Left ventricle myocardium superior (tissue), 1 donor: Measurements from ENCODE around the gene PFKP. TPM values are rescaled to one million over a fixed set of nuclear protein-coding genes. Genes with fewer than 3 reads are reported as not detected.
"Not testable (repeated sequence)": the region's sequence is repeated elsewhere in the genome, so short reads cannot be mapped to it uniquely, and the experiment has no call there.

Experiments
- ATAC-seq: fragments of 200-7000 bp; cut with Tn5 transposase; one replicate; pipeline ENCODE4 v1.9.1; 2020; ENCODE audit warnings: mild to moderate bottlenecking, moderate library complexity
- DNase-seq: peaks from one replicate; pipeline ENCODE4 v3.0.0-alpha.2; 2020
- intact Hi-C: fragments of 100-400 bp; cut with micrococcal nuclease; formaldehyde crosslinking; loops from one replicate; pipeline ENCODE4 v1.11.0; 2022
- total RNA-seq: library from RNA; stranded (reverse); fragmentation: NEBNext Ultra II Directional; extraction: Animal tissue kit (Norgen Biotek cat#: 25700); gene quantifications from one replicate; pipeline ENCODE4 v1.2.1, GENCODE V29; 2021
- donor health status: DM: no; HTN: yes; CAD: no; lungs with severe emphysema.

The PFKP gene
- total RNA-seq, 1 donor from 2014 or later, result 178 TPM

- peak; percentile 73 for ATAC-seq
- DNase-seq, result peak; percentile 73
- intact Hi-C loops, result no loop called here
Observed at GRCh38 chr10:3090914-3091787, 23.8 kb downstream of the PFKP start.

- intact Hi-C loops, result no loop called here
- ATAC-seq, result no peak
- DNase-seq, result no peak
Observed at GRCh38 chr10:3091921-3092320, 24.6 kb downstream of the PFKP start.

GRCh38 chr10:3093996-3094395 lies 26.6 kb downstream of the PFKP start:
- intact Hi-C loops, result no loop called here
- no peak for ATAC-seq
- no peak for DNase-seq

- no peak for ATAC-seq
Observed at GRCh38 chr10:3094609-3095036, 27.3 kb downstream of the PFKP start.

GRCh38 chr10:3095373-3096139 lies 28.2 kb downstream of the PFKP start:
- DNase-seq, result no peak
- peak; percentile 59 for ATAC-seq
- intact Hi-C loops, result no loop called here

More at GRCh38 chr10:3094609-3095036, 27.3 kb downstream of the PFKP start:
- intact Hi-C loops, result no loop called here
- no peak for DNase-seq

- no peak for DNase-seq
- no peak for ATAC-seq
- intact Hi-C loops, result no loop called here
Observed at GRCh38 chr10:3096149-3096548, 28.8 kb downstream of the PFKP start.

- no peak for DNase-seq
- no peak for ATAC-seq
- intact Hi-C loops, result no loop called here
Observed at GRCh38 chr10:3097160-3097559, 29.8 kb downstream of the PFKP start.

GRCh38 chr10:3098689-3099088 lies 31.3 kb downstream of the PFKP start:
- ATAC-seq (no peak), DNase-seq (no peak)
- intact Hi-C loops, result no loop called here

- intact Hi-C loops, result no loop called here
- ATAC-seq (peak; percentile 8), DNase-seq (no peak)
Observed at GRCh38 chr10:3099291-3100092, 32.1 kb downstream of the PFKP start.

GRCh38 chr10:3100093-3100792 lies 32.9 kb downstream of the PFKP start:
- ATAC-seq (no peak), DNase-seq (no peak)
- intact Hi-C loops, result no loop called here

- no peak for DNase-seq
- intact Hi-C loops, result no loop called here
- no peak for ATAC-seq
Observed at GRCh38 chr10:3100856-3101640, 33.7 kb downstream of the PFKP start.

- intact Hi-C loops, result no loop called here
- no peak for DNase-seq
- no peak for ATAC-seq
Observed at GRCh38 chr10:3102720-3103427, 35.5 kb downstream of the PFKP start.

GRCh38 chr10:3103646-3104045 lies 36.3 kb downstream of the PFKP start:
- DNase-seq (no peak), ATAC-seq (no peak)
- intact Hi-C loops, result no loop called here

GRCh38 chr10:3104251-3104918 lies 37.0 kb downstream of the PFKP start:
- ATAC-seq, result peak; percentile 68
- intact Hi-C loops, result no loop called here
- peak; percentile 84 for DNase-seq

- intact Hi-C loops, result no loop called here
- DNase-seq (no peak), ATAC-seq (no peak)
Observed at GRCh38 chr10:3105166-3105565, 37.8 kb downstream of the PFKP start.

GRCh38 chr10:3105905-3106304 lies 38.6 kb downstream of the PFKP start:
- no peak for ATAC-seq
- intact Hi-C loops, result no loop called here
- no peak for DNase-seq

GRCh38 chr10:3106328-3106727 lies 39.0 kb downstream of the PFKP start:
- ATAC-seq, intact Hi-C loops, DNase-seq: not testable (repeated sequence)
